HEK293 (cell line): ENCODE data around the gene GFM1.

Source experiments
- CTCF ChIA-PET: fragments of 350-600 bp; formaldehyde crosslinking; extraction: SDS; loops from one replicate; lab custom pipeline; 2021; ENCODE audit warnings: antibody characterized with exemption; lab: Yijun Ruan, JAX
- POLR2A ChIA-PET: fragments of 300-600 bp; formaldehyde crosslinking; extraction: SDS; loops from one replicate; lab custom pipeline; 2020; ENCODE audit warnings: antibody characterized with exemption, inconsistent platforms; lab: Yijun Ruan, JAX
- H3K27ac ChIP-seq: fragments of 200-500 bp; sonication (Bioruptor generic); 2 replicates; pipeline ENCODE4 v1.5.1; 2014; ENCODE audit warnings: low read depth, low read length, control low read depth, inconsistent platforms; ENCODE audit errors: extremely low read depth
- H3K36me3 ChIP-seq, 2 experiments: fragments of 200-500 bp in 1 of 2; sonication (Bioruptor generic) in 1 of 2; 1 replicate in 1 of 2; 2 replicates in 1 of 2; pipeline ENCODE4 v1.5.1; 2014 to 2017; ENCODE audit warnings: inconsistent platforms in 2 of 2, low read length in 2 of 2; ENCODE audit not compliant: control insufficient read depth in 2 of 2, insufficient read depth in 1 of 2
- H3K4me1 ChIP-seq: fragments of 200-500 bp; sonication (Bioruptor generic); 2 replicates; pipeline ENCODE4 v1.5.1; 2014; ENCODE audit warnings: mild to moderate bottlenecking, low read length, inconsistent platforms; ENCODE audit not compliant: control insufficient read depth, insufficient read depth
- H3K4me3 ChIP-seq: 2 replicates; pipeline ENCODE4 v1.5.1; 2011; ENCODE audit warnings: low read depth, mild to moderate bottlenecking, control low read depth, low read length, moderate library complexity
- H3K9me3 ChIP-seq: fragments of 200-500 bp; sonication (Bioruptor generic); 2 replicates; pipeline ENCODE4 v1.5.1; 2014; ENCODE audit warnings: low read depth, low read length, inconsistent platforms; ENCODE audit not compliant: control insufficient read depth, insufficient read depth
- GLIS2 ChIP-seq: fragments of 450-650 bp; formaldehyde crosslinking; IDR thresholded peaks from 2 replicates; pipeline ENCODE4 v1.5.1; 2016; ENCODE audit warnings: missing biosample characterization, missing genetic modification characterization
- MEIS1 ChIP-seq: sonication (generic); formaldehyde crosslinking; IDR thresholded peaks from 2 replicates; pipeline ENCODE4 v1.8.1; 2022; ENCODE audit warnings: missing genetic modification reagents, mild to moderate bottlenecking, borderline replicate concordance
- WT1 ChIP-seq: fragments of 450-650 bp; formaldehyde crosslinking; IDR thresholded peaks from 2 replicates; pipeline ENCODE4 v1.5.1; 2016; ENCODE audit warnings: missing biosample characterization, missing genetic modification characterization
- ZBTB21 ChIP-seq: fragments of 450-650 bp; formaldehyde crosslinking; IDR thresholded peaks from 2 replicates; pipeline ENCODE4 v1.5.1; 2017; ENCODE audit warnings: missing biosample characterization, missing genetic modification characterization
- ZBTB8A ChIP-seq: fragments of 450-650 bp; formaldehyde crosslinking; IDR thresholded peaks from 2 replicates; pipeline ENCODE4 v1.5.1; 2016; ENCODE audit warnings: missing biosample characterization, missing genetic modification characterization
- ZFP41 ChIP-seq: fragments of 450-650 bp; formaldehyde crosslinking; IDR thresholded peaks from 2 replicates; pipeline ENCODE4 v1.5.1; 2016; ENCODE audit warnings: missing biosample characterization, missing genetic modification characterization, borderline replicate concordance
- ZNF157 ChIP-seq: fragments of 450-650 bp; formaldehyde crosslinking; IDR thresholded peaks from 2 replicates; pipeline ENCODE4 v1.5.1; 2016; ENCODE audit warnings: missing biosample characterization, missing genetic modification characterization
- ZNF221 ChIP-seq: fragments of 450-650 bp; formaldehyde crosslinking; IDR thresholded peaks from 2 replicates; pipeline ENCODE4 v1.5.1; 2017; ENCODE audit warnings: missing biosample characterization, missing genetic modification characterization, borderline replicate concordance
- ZNF239 ChIP-seq: fragments of 450-650 bp; formaldehyde crosslinking; IDR thresholded peaks from 2 replicates; pipeline ENCODE4 v1.5.1; 2016; ENCODE audit warnings: missing biosample characterization, missing genetic modification characterization
- ZNF248 ChIP-seq: fragments of 450-650 bp; formaldehyde crosslinking; IDR thresholded peaks from 2 replicates; pipeline ENCODE4 v1.5.1; 2017; ENCODE audit warnings: missing biosample characterization, missing genetic modification characterization
- ZNF280D ChIP-seq: fragments of 450-650 bp; formaldehyde crosslinking; IDR thresholded peaks from 2 replicates; pipeline ENCODE4 v1.5.1; 2016; ENCODE audit warnings: missing biosample characterization, missing genetic modification characterization
- ZNF335 ChIP-seq: fragments of 450-650 bp; formaldehyde crosslinking; conservative IDR thresholded peaks from 2 replicates; pipeline ENCODE4 v1.5.1; 2016; ENCODE audit warnings: missing biosample characterization, missing genetic modification characterization
- ZNF350 ChIP-seq: fragments of 450-650 bp; formaldehyde crosslinking; IDR thresholded peaks from 2 replicates; pipeline ENCODE4 v1.5.0; 2017; ENCODE audit warnings: missing biosample characterization, mild to moderate bottlenecking, missing genetic modification characterization
- ZNF423 ChIP-seq: fragments of 450-650 bp; formaldehyde crosslinking; IDR thresholded peaks from 2 replicates; pipeline ENCODE4 v1.5.1; 2016; ENCODE audit warnings: missing biosample characterization, missing genetic modification characterization
- ZNF530 ChIP-seq: fragments of 450-650 bp; formaldehyde crosslinking; IDR thresholded peaks from 2 replicates; pipeline ENCODE4 v1.5.1; 2016; ENCODE audit warnings: low read depth, missing biosample characterization, missing genetic modification characterization
- ZSCAN23 ChIP-seq: fragments of 450-650 bp; formaldehyde crosslinking; IDR thresholded peaks from 2 replicates; pipeline ENCODE4 v1.5.1; 2016; ENCODE audit warnings: missing biosample characterization, missing genetic modification characterization
- ZSCAN30 ChIP-seq: fragments of 450-650 bp; IDR thresholded peaks from 2 replicates; pipeline ENCODE4 v1.5.1; 2018; ENCODE audit warnings: missing biosample characterization, mild to moderate bottlenecking, missing genetic modification characterization, moderate library complexity
- TF ChIP-seq, protein P1 (sequence below): fragments of 450-650 bp; IDR thresholded peaks from 2 replicates; pipeline ENCODE4 v1.5.1; 2018; ENCODE audit warnings: missing biosample characterization, missing genetic modification characterization
- TF ChIP-seq, protein P2 (sequence below): fragments of 450-650 bp; formaldehyde crosslinking; optimal IDR thresholded peaks from 2 replicates; pipeline ENCODE3; 2016; ENCODE audit warnings: missing biosample characterization, mild to moderate bottlenecking, missing genetic modification characterization
- TF ChIP-seq, protein P3 (sequence below): fragments of 450-650 bp; formaldehyde crosslinking; IDR thresholded peaks from 2 replicates; pipeline ENCODE4 v1.5.1; 2016; ENCODE audit warnings: missing biosample characterization, missing genetic modification characterization, borderline replicate concordance
- TF ChIP-seq, protein P4 (sequence below): fragments of 450-650 bp; formaldehyde crosslinking; IDR thresholded peaks from 2 replicates; pipeline ENCODE4 v1.5.1; 2016; ENCODE audit warnings: missing biosample characterization, missing genetic modification characterization

Gene GFM1

GRCh38 chr3:158737976-158738615, 93.8 kb downstream of the GFM1 start (continued):
- no peak for TF ChIP-seq ZNF239 (tag by site-specific recombination)
- no peak for TF ChIP-seq ZBTB21
- TF ChIP-seq ZBTB8A, result no peak
- no peak for TF ChIP-seq ZNF335 (tag by site-specific recombination)
- TF ChIP-seq, protein P1, sequence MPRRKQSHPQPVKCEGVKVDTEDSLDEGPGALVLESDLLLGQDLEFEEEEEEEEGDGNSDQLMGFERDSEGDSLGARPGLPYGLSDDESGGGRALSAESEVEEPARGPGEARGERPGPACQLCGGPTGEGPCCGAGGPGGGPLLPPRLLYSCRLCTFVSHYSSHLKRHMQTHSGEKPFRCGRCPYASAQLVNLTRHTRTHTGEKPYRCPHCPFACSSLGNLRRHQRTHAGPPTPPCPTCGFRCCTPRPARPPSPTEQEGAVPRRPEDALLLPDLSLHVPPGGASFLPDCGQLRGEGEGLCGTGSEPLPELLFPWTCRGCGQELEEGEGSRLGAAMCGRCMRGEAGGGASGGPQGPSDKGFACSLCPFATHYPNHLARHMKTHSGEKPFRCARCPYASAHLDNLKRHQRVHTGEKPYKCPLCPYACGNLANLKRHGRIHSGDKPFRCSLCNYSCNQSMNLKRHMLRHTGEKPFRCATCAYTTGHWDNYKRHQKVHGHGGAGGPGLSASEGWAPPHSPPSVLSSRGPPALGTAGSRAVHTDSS (tag by site-specific recombination), result no peak
- no peak for TF ChIP-seq MEIS1 (CRISPR knock-in tag)
- no peak for TF ChIP-seq ZSCAN23 (tag by site-specific recombination)
- no peak for TF ChIP-seq ZNF248 (tag by site-specific recombination)
- TF ChIP-seq, all 188 proteins: peak for 0

DNA sequence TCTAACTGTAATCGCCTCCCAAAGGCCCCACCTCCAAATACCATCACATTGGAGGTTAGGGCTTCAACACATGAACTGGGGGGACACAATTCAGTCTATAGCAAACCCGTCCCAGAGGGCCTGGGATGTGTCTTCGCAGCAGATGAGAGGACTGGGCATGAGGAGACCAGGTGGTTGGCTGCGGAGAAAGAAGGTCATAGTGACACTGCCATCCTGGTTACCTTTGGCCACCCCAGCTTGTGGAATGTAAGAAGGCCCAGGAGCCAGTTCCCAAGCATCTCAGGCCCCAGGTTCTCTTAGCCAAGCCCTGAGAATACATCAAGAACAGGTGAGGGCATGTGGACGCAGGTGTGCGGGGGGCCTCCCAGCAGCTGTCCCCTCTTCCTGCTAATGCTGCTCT, 94.3 kb downstream of the GFM1 start:
- Histone ChIP-seq H3K36me3 (peaks cover 0 to 2% of the 10 kb centered on the region in 2 experiments; a peak in 1 of 3 replicates), H3K4me1 (no peaks in the 10 kb centered on the region), H3K4me3 (no peak overlapping the region), H3K27ac (no peak overlapping the region), H3K9me3 (no peaks in the 10 kb centered on the region)
- TF ChIP-seq WT1 (tag by site-specific recombination) (no peak), ZNF350 (tag by site-specific recombination) (no peak), ZNF221 (tag by site-specific recombination) (no peak), ZNF280D (tag by site-specific recombination) (no peak), ZNF157 (tag by site-specific recombination) (no peak), ZFP41 (tag by site-specific recombination) (no peak), ZNF423 (tag by site-specific recombination) (no peak), GLIS2 (tag by site-specific recombination) (no peak), ZBTB8A (no peak), ZSCAN30 (tag by site-specific recombination) (no peak), ZNF530 (tag by site-specific recombination) (no peak)
- TF ChIP-seq, protein P2, sequence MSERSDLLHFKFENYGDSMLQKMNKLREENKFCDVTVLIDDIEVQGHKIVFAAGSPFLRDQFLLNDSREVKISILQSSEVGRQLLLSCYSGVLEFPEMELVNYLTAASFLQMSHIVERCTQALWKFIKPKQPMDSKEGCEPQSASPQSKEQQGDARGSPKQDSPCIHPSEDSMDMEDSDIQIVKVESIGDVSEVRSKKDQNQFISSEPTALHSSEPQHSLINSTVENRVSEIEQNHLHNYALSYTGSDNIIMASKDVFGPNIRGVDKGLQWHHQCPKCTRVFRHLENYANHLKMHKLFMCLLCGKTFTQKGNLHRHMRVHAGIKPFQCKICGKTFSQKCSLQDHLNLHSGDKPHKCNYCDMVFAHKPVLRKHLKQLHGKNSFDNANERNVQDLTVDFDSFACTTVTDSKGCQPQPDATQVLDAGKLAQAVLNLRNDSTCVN (tag by site-specific recombination), result no peak
- TF ChIP-seq, protein P3, sequence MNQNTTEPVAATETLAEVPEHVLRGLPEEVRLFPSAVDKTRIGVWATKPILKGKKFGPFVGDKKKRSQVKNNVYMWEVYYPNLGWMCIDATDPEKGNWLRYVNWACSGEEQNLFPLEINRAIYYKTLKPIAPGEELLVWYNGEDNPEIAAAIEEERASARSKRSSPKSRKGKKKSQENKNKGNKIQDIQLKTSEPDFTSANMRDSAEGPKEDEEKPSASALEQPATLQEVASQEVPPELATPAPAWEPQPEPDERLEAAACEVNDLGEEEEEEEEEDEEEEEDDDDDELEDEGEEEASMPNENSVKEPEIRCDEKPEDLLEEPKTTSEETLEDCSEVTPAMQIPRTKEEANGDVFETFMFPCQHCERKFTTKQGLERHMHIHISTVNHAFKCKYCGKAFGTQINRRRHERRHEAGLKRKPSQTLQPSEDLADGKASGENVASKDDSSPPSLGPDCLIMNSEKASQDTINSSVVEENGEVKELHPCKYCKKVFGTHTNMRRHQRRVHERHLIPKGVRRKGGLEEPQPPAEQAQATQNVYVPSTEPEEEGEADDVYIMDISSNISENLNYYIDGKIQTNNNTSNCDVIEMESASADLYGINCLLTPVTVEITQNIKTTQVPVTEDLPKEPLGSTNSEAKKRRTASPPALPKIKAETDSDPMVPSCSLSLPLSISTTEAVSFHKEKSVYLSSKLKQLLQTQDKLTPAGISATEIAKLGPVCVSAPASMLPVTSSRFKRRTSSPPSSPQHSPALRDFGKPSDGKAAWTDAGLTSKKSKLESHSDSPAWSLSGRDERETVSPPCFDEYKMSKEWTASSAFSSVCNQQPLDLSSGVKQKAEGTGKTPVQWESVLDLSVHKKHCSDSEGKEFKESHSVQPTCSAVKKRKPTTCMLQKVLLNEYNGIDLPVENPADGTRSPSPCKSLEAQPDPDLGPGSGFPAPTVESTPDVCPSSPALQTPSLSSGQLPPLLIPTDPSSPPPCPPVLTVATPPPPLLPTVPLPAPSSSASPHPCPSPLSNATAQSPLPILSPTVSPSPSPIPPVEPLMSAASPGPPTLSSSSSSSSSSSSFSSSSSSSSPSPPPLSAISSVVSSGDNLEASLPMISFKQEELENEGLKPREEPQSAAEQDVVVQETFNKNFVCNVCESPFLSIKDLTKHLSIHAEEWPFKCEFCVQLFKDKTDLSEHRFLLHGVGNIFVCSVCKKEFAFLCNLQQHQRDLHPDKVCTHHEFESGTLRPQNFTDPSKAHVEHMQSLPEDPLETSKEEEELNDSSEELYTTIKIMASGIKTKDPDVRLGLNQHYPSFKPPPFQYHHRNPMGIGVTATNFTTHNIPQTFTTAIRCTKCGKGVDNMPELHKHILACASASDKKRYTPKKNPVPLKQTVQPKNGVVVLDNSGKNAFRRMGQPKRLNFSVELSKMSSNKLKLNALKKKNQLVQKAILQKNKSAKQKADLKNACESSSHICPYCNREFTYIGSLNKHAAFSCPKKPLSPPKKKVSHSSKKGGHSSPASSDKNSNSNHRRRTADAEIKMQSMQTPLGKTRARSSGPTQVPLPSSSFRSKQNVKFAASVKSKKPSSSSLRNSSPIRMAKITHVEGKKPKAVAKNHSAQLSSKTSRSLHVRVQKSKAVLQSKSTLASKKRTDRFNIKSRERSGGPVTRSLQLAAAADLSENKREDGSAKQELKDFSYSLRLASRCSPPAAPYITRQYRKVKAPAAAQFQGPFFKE (tag by site-specific recombination), result no peak
- TF ChIP-seq, protein P4, sequence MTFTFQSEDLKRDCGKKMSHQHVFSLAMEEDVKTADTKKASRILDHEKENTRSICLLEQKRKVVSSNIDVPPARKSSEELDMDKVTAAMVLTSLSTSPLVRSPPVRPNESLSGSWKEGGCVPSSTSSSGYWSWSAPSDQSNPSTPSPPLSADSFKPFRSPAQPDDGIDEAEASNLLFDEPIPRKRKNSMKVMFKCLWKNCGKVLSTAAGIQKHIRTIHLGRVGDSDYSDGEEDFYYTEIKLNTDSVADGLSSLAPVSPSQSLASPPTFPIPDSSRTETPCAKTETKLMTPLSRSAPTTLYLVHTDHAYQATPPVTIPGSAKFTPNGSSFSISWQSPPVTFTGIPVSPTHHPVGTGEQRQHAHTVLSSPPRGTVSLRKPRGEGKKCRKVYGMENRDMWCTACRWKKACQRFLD (tag by site-specific recombination), result no peak
- POLR2A ChIA-PET, result no interaction called here
- CTCF ChIA-PET, result no interaction called here
